Left colon (tissue), 2 donors: ENCODE results near the gene MAB21L3. TPM values are rescaled to one million over a fixed set of nuclear protein-coding genes. Genes with fewer than 3 reads are reported as not detected.

Experiments
- ATAC-seq: fragments of 200-7000 bp; cut with Tn5 transposase; one replicate; pipeline ENCODE4 v1.9.1; 2020; ENCODE audit warnings: mild to moderate bottlenecking, moderate library complexity
- DNase-seq, 2 donors: peaks; one replicate each; pipeline ENCODE4 v3.0.0-alpha.2; 2020
- intact Hi-C, 2 donors: fragments of 100-400 bp; cut with DNase I in 1 of 2; cut with micrococcal nuclease in 1 of 2; formaldehyde crosslinking; loops; one replicate each; pipeline versions ENCODE4 v1.11.2 to v1.14.0; 2022; cut with DNase I, micrococcal nuclease
- total RNA-seq, 2 donors: library from RNA; stranded (reverse); fragmentation: NEBNext Ultra II Directional; extraction: Animal tissue kit (Norgen Biotek cat#: 25700); gene quantifications; one replicate each; pipeline ENCODE4 v1.2.1, GENCODE V29; 2021
- donor health status: DM: no; HTN: no; CAD: no.
- donor health status: DM: yes; HTN: yes; CAD: no.

Gene MAB21L3
- total RNA-seq, 2 donors from 2014 or later, result 4.7 to 5.7 TPM

GRCh38 chr1:116105996-116106395 is 5.2 kb upstream of the MAB21L3 start:
- no peak for ATAC-seq
- intact Hi-C loops, result no loop called here
- DNase-seq, result no peak

- ATAC-seq (no peak), DNase-seq (no peak)
- intact Hi-C loops, result no loop called here
These were observed 4.6 kb upstream of the MAB21L3 start for GRCh38 chr1:116106646-116107045.

DNA sequence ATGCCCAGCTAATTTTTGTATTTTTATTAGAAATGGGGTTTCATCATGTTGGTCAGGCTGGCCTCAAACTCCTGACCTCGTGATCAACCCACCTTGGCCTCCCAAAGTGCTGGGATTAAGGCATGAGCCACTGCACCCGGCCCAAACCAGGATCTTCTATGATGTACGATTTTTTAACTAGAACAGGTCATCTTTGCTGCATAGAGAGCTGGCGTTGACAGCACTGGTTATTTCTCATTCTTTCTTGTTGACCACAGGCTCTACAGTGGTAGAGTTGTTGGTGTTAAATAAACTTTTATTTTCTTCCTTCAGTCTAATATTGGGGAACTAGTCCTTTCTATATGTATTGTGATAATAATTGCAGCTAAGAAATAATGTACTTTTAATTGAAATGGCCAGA is 3.8 kb upstream of the MAB21L3 start:
- intact Hi-C loops, result no loop called here
- ATAC-seq (no peak), DNase-seq (no peak)

- intact Hi-C loops, result no loop called here
- peak; percentile 68 for ATAC-seq
- peak; percentile 44 to 58 for DNase-seq
These were observed 374 bp downstream of the MAB21L3 start for GRCh38 chr1:116111524-116112021.

- peak; percentile 31 for ATAC-seq
- intact Hi-C loops, result no loop called here
- DNase-seq, result no peak
These were observed 1.4 kb downstream of the MAB21L3 start for GRCh38 chr1:116112388-116113140.

GRCh38 chr1:116113615-116114014 is 2.4 kb downstream of the MAB21L3 start:
- intact Hi-C loops, result no loop called here

DNA sequence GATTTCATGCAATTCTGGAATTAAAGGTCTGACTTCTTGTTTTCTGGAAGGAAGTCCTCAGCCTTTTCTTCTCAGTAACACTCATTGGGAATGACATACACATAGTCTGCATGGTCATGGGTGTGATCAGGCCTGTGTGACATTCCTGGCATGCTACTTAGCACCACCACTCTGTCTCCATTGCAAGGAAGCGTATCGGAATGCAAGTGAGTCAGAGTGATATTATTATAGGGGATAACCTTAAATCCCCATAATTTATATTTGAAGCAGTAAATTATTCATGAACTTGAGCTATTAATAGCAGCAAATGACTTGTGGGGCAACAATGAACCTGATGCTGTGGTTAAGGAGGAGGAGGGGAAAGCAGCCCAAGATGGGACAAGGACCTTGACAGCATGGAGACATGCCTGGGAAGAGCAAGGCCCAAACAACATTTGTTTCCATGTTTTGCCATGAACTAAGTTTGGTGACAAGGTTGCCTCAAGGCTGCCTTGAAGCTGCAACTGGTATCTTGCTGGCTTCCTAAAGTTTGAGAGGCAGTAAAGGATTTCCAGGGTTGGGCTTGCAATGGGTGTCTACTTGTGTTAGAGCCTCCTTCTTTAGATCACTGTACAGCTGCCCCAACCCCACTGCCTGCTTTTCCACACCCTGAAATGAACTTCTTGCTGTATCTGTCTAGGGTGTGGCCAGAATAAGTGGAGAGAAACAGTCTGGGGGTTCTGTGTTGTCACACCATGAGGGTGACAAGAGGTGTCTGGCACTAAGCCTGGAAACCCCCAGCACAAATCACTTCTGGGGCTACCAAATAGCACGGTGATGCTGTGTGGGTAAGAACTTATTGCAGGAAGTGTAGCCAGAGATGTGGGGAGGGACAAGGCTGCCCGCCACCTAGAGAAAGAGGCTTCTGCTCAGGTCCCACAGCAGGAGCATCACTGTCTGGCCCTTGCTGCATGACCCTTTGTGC is 4.6 kb downstream of the MAB21L3 start:
- ATAC-seq (no peak), DNase-seq (no peak)
- intact Hi-C loops, result no loop called here

More at GRCh38 chr1:116113615-116114014, 2.4 kb downstream of the MAB21L3 start:
- DNase-seq, result no peak
- ATAC-seq, result no peak

- ATAC-seq (no peak), DNase-seq (no peak)
- intact Hi-C loops, result no loop called here
These were observed 7.3 kb downstream of the MAB21L3 start for GRCh38 chr1:116118471-116118870.

GRCh38 chr1:116119876-116120275 is 8.7 kb downstream of the MAB21L3 start:
- no peak for DNase-seq
- intact Hi-C loops, result no loop called here

GRCh38 chr1:116122955-116123757 is 12.0 kb downstream of the MAB21L3 start:
- ATAC-seq, result peak; percentile 69
- peak; percentile 53 to 81 for DNase-seq
- intact Hi-C loops, result no loop called here

More at GRCh38 chr1:116119876-116120275, 8.7 kb downstream of the MAB21L3 start:
- ATAC-seq, result no peak

- ATAC-seq, result peak; percentile 73
- peak; percentile 63 to 74 for DNase-seq
- intact Hi-C loops, result no loop called here
These were observed 12.8 kb downstream of the MAB21L3 start for GRCh38 chr1:116123837-116124533.

- intact Hi-C loops, result no loop called here
- DNase-seq (peak; percentile 65 to 80), ATAC-seq (peak; percentile 70)
These were observed 14.6 kb downstream of the MAB21L3 start for GRCh38 chr1:116125758-116126157.

DNA sequence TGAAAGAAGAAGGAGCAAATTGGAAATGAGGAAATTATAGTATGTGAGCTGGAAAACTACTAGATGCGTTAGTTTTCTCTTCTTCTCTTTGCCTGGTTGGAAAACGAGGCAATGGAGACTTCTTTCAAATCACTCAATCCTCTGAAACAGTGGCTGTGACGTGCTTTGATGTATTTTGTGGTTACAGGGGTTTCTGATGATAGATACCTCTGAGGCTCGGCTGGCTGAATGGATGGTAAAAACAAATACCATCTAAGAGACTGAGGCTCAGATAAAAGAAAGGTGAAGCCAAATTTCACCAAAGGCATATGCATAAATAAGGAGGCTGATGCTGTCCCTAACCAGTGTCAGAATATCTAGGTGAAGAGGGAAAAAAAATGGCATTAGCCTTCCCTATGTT is 15.1 kb downstream of the MAB21L3 start:
- DNase-seq (no peak), ATAC-seq (no peak)
- intact Hi-C loops, result no loop called here

GRCh38 chr1:116127123-116127847 is 16.1 kb downstream of the MAB21L3 start:
- intact Hi-C loops, result no loop called here
- DNase-seq, result no peak
- ATAC-seq, result no peak

DNA sequence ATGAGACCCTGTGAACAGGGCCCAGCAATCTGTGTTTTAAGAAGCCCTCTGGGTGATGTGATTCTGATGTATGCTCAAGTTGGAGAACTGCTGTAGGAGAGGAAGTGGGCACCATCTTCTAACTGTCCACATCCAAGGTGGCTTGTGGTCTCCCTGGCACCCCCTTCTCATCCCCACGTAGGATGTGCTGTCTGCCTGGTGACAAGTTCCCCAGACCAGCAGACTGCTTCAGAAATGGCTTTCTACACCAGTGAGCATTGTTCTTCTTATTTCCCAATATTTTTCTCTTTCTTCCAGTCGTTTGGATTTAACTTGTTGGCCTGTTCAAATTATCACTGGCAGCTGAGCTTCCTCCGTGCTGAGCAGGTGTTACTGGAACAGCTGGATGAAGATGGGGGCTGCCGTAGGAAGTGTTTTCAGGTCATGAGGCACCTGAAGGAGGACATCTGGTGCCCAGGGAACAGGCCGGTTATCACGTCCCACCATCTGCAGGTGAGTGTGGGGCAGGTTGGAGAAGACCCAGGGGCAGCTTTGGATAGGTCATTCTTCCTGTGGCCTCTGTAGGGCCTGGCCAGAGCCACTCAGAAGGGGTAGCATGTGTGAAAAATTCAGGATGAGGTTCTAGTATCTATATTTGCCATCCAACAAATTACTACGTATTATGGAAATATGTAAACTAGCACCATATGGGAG is 16.8 kb downstream of the MAB21L3 start:
- ATAC-seq, result no peak
- no peak for DNase-seq
- intact Hi-C loops, result no loop called here

- DNase-seq (no peak), ATAC-seq (no peak)
- intact Hi-C loops, result no loop called here
These were observed 17.5 kb downstream of the MAB21L3 start for GRCh38 chr1:116128664-116129063.

- intact Hi-C loops, result no loop called here
- no peak for DNase-seq
- ATAC-seq, result no peak
These were observed 18.3 kb downstream of the MAB21L3 start for GRCh38 chr1:116129537-116129936.
